ENCODE data around the gene FAR2.

GRCh38 chr12:29200586-29200985 is 51.5 kb downstream of the FAR2 start:
- TF ChIP-seq CTCF (IDR thresholded peaks at IDR 0.05): no peak
- no peak for TF ChIP-seq POLR2A (IDR thresholded peaks at IDR 0.05)
